Thymus (tissue), 11 donors: Measurements from ENCODE around the gene HOXD8. TPM values are rescaled to one million over a fixed set of nuclear protein-coding genes. Genes with fewer than 3 reads are reported as not detected.

ENCODE experiments used
- DNase-seq, 9 donors: peaks; one replicate each; pipeline ENCODE4 v3.0.0-alpha.2; 2013; ENCODE audit warnings: low spot score in 9 of 9, low read depth in 6 of 9, missing footprints in 1 of 9
- H3K27ac ChIP-seq, 2 donors: one replicate each; pipeline ENCODE4 v1.5.1; 2013; ENCODE audit warnings: control low read depth in 1 of 2, low read depth in 1 of 2, low read length in 1 of 2, mild to moderate bottlenecking in 1 of 2, moderate library complexity in 1 of 2
- H3K27me3 ChIP-seq, 2 donors: one replicate each; pipeline ENCODE4 v1.5.1; 2013; ENCODE audit warnings: low read length in 1 of 2; ENCODE audit not compliant: control insufficient read depth in 2 of 2, insufficient read depth in 1 of 2
- H3K36me3 ChIP-seq, 2 donors: one replicate each; pipeline ENCODE4 v1.5.1; 2013; ENCODE audit warnings: low read length in 1 of 2, mild to moderate bottlenecking in 1 of 2, moderate library complexity in 1 of 2; ENCODE audit not compliant: control insufficient read depth in 2 of 2, insufficient read depth in 2 of 2
- H3K4me1 ChIP-seq, 2 donors: one replicate each; pipeline ENCODE4 v1.5.1; 2013; ENCODE audit warnings: low read length in 2 of 2; ENCODE audit not compliant: control insufficient read depth in 2 of 2, insufficient read depth in 2 of 2
- H3K4me3 ChIP-seq, 2 donors: one replicate each; pipeline ENCODE4 v1.5.1; 2013; ENCODE audit warnings: low read length in 2 of 2, control low read depth in 1 of 2, mild to moderate bottlenecking in 1 of 2
- H3K9me3 ChIP-seq, 2 donors: one replicate each; pipeline ENCODE4 v1.5.1; 2013; ENCODE audit warnings: low read length in 1 of 2, mild to moderate bottlenecking in 1 of 2; ENCODE audit not compliant: control insufficient read depth in 2 of 2, insufficient read depth in 1 of 2
- WGBS: extraction: QIAGEN DNeasy Blood & Tissue Kit; methylation state at CpG from one replicate; pipeline ENCODE4 v1.1.7; 2013; 5-methylcytosine and 5-hydroxymethylcytosine counted together
- polyA plus RNA-seq: library from polyadenylated mRNA; stranded (reverse); fragments of 200-250 nt; gene quantifications from one replicate; pipeline ENCODE4 v1.2.3, GENCODE V29; 2013
- total RNA-seq: library from RNA; stranded (reverse); fragments of 120-200 nt; gene quantifications from one replicate; pipeline ENCODE4 v1.2.4, GENCODE V29; 2013
- donor health status: healthy.

Gene HOXD8
- total and polyA plus RNA-seq, 2 donors = 1.5 to 3.4 TPM

DNA sequence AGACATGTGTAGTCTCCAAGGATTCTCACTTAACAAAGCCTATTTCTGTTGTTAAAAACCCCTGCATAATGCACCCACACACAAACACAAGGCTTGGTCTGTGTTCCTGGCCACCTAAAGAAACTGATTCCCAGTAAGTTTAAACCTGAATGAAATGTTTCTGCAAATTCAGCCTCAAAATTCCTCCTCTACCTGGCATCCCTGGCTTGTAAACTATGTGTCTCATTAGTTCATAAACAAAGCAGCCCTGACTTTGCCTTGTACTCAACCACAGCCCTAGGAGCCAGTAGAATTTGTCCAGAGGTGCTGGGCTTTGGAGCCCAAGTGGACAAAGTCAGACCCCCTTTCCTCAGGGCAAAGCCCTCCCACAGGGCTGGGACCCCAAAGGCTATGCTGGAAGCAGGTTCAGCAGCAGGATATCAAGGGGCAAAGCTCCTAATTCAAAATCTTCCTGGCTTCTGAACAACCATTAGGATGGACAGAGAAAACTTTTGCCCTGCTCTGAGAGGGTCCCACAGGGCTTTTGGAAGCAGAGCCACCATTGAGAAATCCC, 39.6 kb upstream of the HOXD8 start:
- Histone ChIP-seq H3K9me3 (peaks cover 1 to 4% of the 10 kb centered on the region in 2 donors), H3K27me3 (peaks cover 91 to 99% of the 10 kb centered on the region in 2 donors), H3K27ac (no peak overlapping the region), H3K4me3 (no peak overlapping the region), H3K4me1 (peaks cover 0 to 13% of the 10 kb centered on the region in 2 donors), H3K36me3 (no peaks in the 10 kb centered on the region)
- no peak for DNase-seq

DNA sequence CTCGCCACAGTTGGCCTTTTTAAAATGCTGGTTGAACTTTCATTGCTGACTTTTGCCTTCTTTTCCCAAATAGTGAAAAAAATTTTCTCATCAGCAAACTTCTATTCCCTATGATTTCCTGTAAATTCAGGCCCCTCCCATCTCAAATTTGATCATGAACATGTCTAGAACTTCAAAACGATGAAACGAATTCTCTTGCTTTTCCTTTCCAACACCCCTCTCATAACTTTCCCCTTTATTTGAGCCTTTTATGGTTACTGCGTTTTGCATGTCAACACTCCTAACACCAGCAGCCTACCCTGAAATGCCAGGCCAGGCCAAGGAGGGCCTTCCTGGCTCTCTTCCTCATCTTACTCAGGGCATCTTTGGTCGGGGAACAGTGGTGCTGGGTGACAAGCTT, 38.6 kb upstream of the HOXD8 start:
- Histone ChIP-seq H3K9me3 (peaks cover 1 to 4% of the 10 kb centered on the region in 2 donors), H3K27me3 (peaks cover 88 to 99% of the 10 kb centered on the region in 2 donors), H3K4me1 (peaks cover 0 to 13% of the 10 kb centered on the region in 2 donors), H3K36me3 (no peaks in the 10 kb centered on the region), H3K4me3 (no peak overlapping the region), H3K27ac (no peak overlapping the region)
- WGBS = 19% methylated on average over 5 of the region's 5 CpGs
- DNase-seq = no peak

DNA sequence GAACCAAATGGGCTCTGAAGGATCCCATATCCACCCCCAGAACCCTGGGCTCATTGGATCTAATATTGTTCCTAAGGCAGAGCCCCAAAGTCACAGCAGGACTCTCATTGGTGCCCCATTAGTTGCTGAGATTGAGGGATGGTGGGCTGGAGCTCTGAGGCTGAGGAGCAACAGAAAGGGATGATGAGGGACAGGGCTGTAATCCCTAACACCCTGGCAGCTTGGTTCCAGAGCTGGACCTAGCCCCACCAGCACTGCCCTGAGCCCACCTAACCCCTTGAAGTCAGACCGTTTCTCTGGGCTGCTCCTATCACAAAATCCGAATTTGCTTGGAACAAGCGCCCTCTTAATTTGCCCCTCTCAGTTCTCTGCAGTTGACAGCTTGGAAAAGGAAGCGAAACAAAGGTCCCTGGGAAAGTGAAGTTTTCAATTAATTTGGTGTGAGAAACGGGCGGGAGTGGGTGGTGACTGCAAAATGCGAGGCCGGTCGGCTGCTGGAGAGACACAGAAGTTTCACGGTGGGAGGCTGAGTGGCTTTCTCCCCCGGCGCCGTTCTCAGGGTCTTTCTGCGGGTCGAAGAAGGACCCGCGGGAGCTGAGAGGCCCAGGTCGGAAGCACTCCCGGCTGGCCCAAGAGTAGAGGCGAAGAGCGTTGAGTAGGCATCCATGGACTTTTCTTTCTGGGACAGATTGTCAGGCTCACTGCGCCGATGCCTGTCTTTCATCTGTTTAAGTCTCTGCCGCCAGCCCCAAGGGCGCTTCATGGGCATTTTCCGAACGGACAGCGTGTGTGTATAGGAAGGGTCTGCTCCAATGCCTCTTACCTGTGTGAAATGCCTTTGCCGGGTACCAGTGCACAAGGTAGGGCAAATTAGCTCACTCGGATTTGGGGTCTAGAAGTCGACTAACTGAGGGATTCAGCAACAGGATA, 37.9 kb upstream of the HOXD8 start:
- peaks cover 0 to 15% of the 10 kb centered on the region in 2 donors for H3K4me1 ChIP-seq
- H3K4me3 ChIP-seq = no peak overlapping the region
- peaks cover 86 to 99% of the 10 kb centered on the region in 2 donors for H3K27me3 ChIP-seq
- DNase-seq = no peak
- no peak overlapping the region for H3K27ac ChIP-seq
- WGBS = 6% methylated on average over 31 of the region's 31 CpGs
- no peaks in the 10 kb centered on the region for H3K36me3 ChIP-seq
- H3K9me3 ChIP-seq = peaks cover 1 to 4% of the 10 kb centered on the region in 2 donors

DNA sequence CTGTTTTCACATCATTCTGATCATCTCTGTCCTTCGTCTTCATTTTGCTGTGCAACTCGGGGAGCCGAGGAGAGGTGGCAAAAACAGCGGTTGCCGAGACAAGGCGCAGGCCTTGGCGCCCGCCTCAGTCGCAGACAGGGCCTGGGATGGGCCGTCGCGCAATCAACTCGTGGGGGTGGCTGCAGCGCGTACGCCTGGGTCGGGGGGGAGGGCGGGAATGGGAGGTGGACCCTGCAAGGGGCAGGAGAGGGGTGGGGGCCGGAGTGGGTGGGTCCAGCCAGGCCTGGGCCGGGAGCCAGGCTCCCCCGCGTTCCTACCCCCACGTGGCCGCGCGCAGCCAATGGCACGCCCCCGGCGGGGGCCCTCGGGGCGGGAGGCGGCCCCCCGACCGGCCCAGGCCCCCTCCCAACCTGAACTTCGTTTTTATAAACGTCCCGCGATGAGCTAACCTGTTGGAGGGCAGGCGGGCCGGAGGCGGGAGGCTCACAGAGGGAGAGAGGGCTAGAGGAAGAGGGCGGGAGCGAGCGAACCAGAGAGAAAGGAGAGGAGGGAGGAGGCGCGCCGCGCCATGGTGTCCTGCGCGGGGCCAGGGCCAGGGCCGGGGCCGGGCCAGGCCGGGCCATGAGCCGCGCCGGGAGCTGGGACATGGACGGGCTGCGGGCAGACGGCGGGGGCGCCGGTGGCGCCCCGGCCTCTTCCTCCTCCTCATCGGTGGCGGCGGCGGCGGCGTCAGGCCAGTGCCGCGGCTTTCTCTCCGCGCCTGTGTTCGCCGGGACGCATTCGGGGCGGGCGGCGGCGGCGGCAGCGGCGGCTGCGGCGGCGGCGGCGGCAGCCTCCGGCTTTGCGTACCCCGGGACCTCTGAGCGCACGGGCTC, 37.0 kb upstream of the HOXD8 start, which contains the start of gene HOXD13:
Gene HOXD13, plus strand, starts transcription at position 452 of the 875 bp plus-strand sequence. Its CDS starts 170 bp downstream, at position 622.
- Histone ChIP-seq H3K27ac (no peak within 1 kb of the TSS), H3K36me3 (no peaks in the 10 kb centered on the region), H3K4me3 (peak within 1 kb of the TSS in 1 of 2 donors; percentile 26), H3K9me3 (peaks cover under 1 to 8% of the 10 kb centered on the region in 2 donors), H3K27me3 (peaks cover 87 to 100% of the 10 kb centered on the region in 2 donors), H3K4me1 (peaks cover 2 to 24% of the 10 kb centered on the region in 2 donors)
- DNase-seq = no peak
- WGBS = 3% methylated on average over 95 of the region's 95 CpGs

DNA sequence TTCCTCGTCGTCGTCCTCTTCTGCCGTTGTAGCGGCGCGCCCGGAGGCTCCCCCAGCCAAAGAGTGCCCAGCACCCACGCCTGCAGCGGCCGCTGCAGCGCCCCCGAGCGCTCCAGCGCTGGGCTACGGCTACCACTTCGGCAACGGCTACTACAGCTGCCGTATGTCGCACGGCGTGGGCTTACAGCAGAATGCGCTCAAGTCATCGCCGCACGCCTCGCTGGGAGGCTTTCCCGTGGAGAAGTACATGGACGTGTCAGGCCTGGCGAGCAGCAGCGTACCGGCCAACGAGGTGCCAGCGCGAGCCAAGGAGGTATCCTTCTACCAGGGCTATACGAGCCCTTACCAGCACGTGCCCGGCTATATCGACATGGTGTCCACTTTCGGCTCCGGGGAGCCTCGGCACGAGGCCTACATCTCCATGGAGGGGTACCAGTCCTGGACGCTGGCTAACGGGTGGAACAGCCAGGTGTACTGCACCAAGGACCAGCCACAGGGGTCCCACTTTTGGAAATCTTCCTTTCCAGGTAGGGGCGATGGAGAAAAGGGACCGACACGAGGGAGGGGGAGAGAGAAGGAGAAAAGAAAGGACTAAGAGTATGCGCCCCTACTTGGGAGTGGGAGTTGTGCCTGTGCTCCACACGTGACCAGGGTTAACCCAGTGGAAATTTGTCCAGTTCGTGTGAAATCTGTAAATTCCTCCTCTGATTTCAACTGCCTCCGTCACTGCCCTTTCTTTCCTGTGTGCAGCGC, 36.2 kb upstream of the HOXD8 start:
- H3K4me1 ChIP-seq = peaks cover 2 to 22% of the 10 kb centered on the region in 2 donors
- 5% methylated on average over 53 of the region's 53 CpGs for WGBS
- DNase-seq = no peak
- H3K4me3 ChIP-seq = peak overlapping the region in 1 of 2 donors; percentile 26
- H3K27ac ChIP-seq = no peak overlapping the region
- H3K9me3 ChIP-seq = peaks cover 0 to 8% of the 10 kb centered on the region in 2 donors
- H3K27me3 ChIP-seq = peaks cover 87 to 100% of the 10 kb centered on the region in 2 donors
- H3K36me3 ChIP-seq = no peaks in the 10 kb centered on the region

DNA sequence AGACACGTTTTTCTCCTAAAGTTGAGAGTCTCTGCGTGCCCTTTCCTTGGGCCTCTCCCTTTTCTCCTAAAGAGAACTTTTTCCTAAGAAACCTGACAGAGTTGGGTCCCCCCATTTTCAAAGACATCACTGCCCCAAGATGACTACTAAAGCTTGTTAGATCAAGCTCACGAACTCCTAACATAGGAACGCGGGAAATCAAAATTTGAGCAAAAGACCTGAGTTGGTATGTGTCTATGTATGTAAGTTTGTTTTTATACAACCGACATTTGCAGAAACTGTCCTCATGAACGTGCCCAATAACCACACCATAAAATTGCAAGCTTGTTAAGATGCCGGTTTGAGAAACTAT, 35.6 kb upstream of the HOXD8 start:
- DNase-seq = no peak
- H3K27ac ChIP-seq = no peak overlapping the region
- peaks cover 88 to 100% of the 10 kb centered on the region in 2 donors for H3K27me3 ChIP-seq
- H3K4me3 ChIP-seq = no peak overlapping the region
- H3K36me3 ChIP-seq = no peaks in the 10 kb centered on the region
- 8% methylated on average over 8 of the region's 8 CpGs for WGBS
- peaks cover 0 to 6% of the 10 kb centered on the region in 2 donors for H3K9me3 ChIP-seq
- H3K4me1 ChIP-seq = peaks cover 2 to 20% of the 10 kb centered on the region in 2 donors

DNA sequence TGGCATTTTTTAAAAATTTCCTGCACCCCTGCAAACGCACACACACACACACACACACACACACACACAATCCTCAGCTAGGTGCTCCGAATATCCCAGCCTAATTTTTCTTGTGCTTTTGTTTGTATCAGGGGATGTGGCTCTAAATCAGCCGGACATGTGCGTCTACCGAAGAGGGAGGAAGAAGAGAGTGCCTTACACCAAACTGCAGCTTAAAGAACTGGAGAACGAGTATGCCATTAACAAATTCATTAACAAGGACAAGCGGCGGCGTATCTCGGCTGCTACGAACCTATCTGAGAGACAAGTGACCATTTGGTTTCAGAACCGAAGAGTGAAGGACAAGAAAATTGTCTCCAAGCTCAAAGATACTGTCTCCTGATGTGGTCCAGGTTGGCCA, 35.2 kb upstream of the HOXD8 start:
- no peak overlapping the region for H3K4me3 ChIP-seq
- no peak overlapping the region for H3K27ac ChIP-seq
- H3K4me1 ChIP-seq = peaks cover 2 to 20% of the 10 kb centered on the region in 2 donors
- no peak for DNase-seq
- peaks cover 87 to 100% of the 10 kb centered on the region in 2 donors for H3K27me3 ChIP-seq
- H3K36me3 ChIP-seq = no peaks in the 10 kb centered on the region
- H3K9me3 ChIP-seq = peaks cover 0 to 6% of the 10 kb centered on the region in 2 donors
- WGBS = 8% methylated on average over 12 of the region's 12 CpGs

DNA sequence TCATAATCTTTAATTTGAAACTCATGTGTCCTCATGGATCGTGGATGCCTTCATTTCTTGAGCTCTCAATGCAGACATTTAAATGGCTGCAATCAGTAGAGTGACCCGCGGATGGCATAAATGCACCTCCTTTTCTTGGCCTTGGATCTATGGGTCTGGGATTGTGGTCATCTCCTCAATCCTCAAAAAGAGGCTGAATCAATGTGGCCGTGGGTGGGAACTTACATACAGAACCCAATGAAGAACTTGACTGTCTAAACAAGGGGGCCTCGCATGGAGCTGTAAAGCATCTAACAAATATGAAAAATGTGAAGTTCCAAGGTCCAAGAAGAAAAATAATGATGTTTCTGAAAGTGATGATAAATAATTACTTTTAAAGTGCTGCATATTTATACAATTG, 34.1 kb upstream of the HOXD8 start:
- Histone ChIP-seq H3K27ac (no peak overlapping the region), H3K4me3 (no peak overlapping the region), H3K27me3 (peaks cover 87 to 100% of the 10 kb centered on the region in 2 donors), H3K4me1 (peaks cover 2 to 20% of the 10 kb centered on the region in 2 donors), H3K9me3 (peaks cover 1 to 11% of the 10 kb centered on the region in 2 donors), H3K36me3 (no peaks in the 10 kb centered on the region)
- WGBS = 18% methylated on average over 5 of the region's 5 CpGs
- DNase-seq = no peak
